Vagina (tissue), 2 donors: Measurements from ENCODE around the gene ASCC2.

Experiments
- CTCF ChIP-seq, 3 experiments: fragments of 450-650 bp in 2 of 3; fragments of 200-600 bp in 1 of 3; sonication (generic) in 1 of 3; IDR thresholded peaks; one replicate each; pipeline ENCODE4 v1.5.1; 2017 to 2019; ENCODE audit warnings: antibody characterized with exemption in 3 of 3, mild to moderate bottlenecking in 2 of 3, moderate library complexity in 2 of 3
- POLR2A ChIP-seq, 2 donors: fragments of 450-650 bp; IDR thresholded peaks; one replicate each; pipeline ENCODE4 v1.6.1; 2017; ENCODE audit warnings: antibody characterized with exemption in 2 of 2, mild to moderate bottlenecking in 2 of 2, moderate library complexity in 2 of 2
- POLR2AphosphoS5 ChIP-seq, 2 donors: sonication (generic); formaldehyde crosslinking; IDR thresholded peaks; one replicate each; pipeline ENCODE4 v1.9.0; 2017; ENCODE audit warnings: antibody characterized with exemption in 2 of 2, mild to moderate bottlenecking in 2 of 2, low read depth in 1 of 2; ENCODE audit not compliant: insufficient read depth in 1 of 2

- TF ChIP-seq CTCF (IDR thresholded peaks at IDR 0.05): no peak
- no peak for TF ChIP-seq POLR2AphosphoS5 (IDR thresholded peaks at IDR 0.05; ENCODE audit: insufficient read depth in 1 of 2, low read depth in 1 of 2)
- no peak for TF ChIP-seq POLR2A (IDR thresholded peaks at IDR 0.05)
These were observed 965 bp upstream of the ASCC2 start for GRCh38 chr22:29839039-29839438.
